K562 (cell line): Measurements from ENCODE around the gene OR5M8.

ENCODE experiments used
- CREM ChIP-seq: IDR thresholded peaks from 2 replicates; pipeline ENCODE4 v1.6.1; 2014; ENCODE audit warnings: antibody characterized with exemption, low read depth
- HNRNPL ChIP-seq: fragments of 200-400 bp; formaldehyde crosslinking; IDR thresholded peaks from 2 replicates; pipeline ENCODE4 v1.6.1; 2017; ENCODE audit warnings: low read depth, mild to moderate bottlenecking, low read length
- MBD2 ChIP-seq: sonication (generic); IDR thresholded peaks from 2 replicates; pipeline ENCODE4 v1.6.1; 2016; ENCODE audit warnings: low read depth, borderline replicate concordance
- PHF21A ChIP-seq: fragments of 450-650 bp; IDR thresholded peaks from 2 replicates; pipeline ENCODE4 v1.6.1; 2017; ENCODE audit warnings: low read depth, borderline replicate concordance
- ZNF165 ChIP-seq: fragments of 250-450 bp; sonication (Bioruptor Pico); IDR thresholded peaks from 2 replicates; pipeline ENCODE4 v1.4.0; 2020; ENCODE audit warnings: borderline replicate concordance
- ZSCAN29 ChIP-seq: fragments of 450-650 bp; IDR thresholded peaks from 2 replicates; pipeline ENCODE4 v1.6.1; 2017
- TF ChIP-seq, protein P1 (sequence below), 2 experiments: fragments of 450-650 bp in 1 of 2; sonication (generic) in 1 of 2; formaldehyde crosslinking in 1 of 2; IDR thresholded peaks; 2 replicates each; pipeline versions ENCODE4 v1.7.1 to v1.9.0; 2016 to 2022; ENCODE audit warnings: inconsistent platforms in 1 of 2, mild to moderate bottlenecking in 1 of 2, missing genetic modification reagents in 1 of 2
- TF ChIP-seq, protein P2 (sequence below), 3 experiments: IDR thresholded peaks in 2 of 3; conservative IDR thresholded peaks in 1 of 3; 2 replicates each; pipeline ENCODE4 v1.5.1; 2011 to 2012; ENCODE audit warnings: low read length in 3 of 3, mild to moderate bottlenecking in 3 of 3, control low read depth in 2 of 3, improper control_type of control experiment in 1 of 3, inconsistent platforms in 1 of 3, low read depth in 1 of 3, mixed read lengths in 1 of 3, moderate library complexity in 1 of 3; ENCODE audit not compliant: insufficient read depth in 2 of 3

- TF ChIP-seq PHF21A (no peak), CREM (no peak), ZSCAN29 (no peak), HNRNPL (no peak), MBD2 (no peak), ZNF165 (CRISPR knock-in tag) (no peak)
- TF ChIP-seq, protein P1, sequence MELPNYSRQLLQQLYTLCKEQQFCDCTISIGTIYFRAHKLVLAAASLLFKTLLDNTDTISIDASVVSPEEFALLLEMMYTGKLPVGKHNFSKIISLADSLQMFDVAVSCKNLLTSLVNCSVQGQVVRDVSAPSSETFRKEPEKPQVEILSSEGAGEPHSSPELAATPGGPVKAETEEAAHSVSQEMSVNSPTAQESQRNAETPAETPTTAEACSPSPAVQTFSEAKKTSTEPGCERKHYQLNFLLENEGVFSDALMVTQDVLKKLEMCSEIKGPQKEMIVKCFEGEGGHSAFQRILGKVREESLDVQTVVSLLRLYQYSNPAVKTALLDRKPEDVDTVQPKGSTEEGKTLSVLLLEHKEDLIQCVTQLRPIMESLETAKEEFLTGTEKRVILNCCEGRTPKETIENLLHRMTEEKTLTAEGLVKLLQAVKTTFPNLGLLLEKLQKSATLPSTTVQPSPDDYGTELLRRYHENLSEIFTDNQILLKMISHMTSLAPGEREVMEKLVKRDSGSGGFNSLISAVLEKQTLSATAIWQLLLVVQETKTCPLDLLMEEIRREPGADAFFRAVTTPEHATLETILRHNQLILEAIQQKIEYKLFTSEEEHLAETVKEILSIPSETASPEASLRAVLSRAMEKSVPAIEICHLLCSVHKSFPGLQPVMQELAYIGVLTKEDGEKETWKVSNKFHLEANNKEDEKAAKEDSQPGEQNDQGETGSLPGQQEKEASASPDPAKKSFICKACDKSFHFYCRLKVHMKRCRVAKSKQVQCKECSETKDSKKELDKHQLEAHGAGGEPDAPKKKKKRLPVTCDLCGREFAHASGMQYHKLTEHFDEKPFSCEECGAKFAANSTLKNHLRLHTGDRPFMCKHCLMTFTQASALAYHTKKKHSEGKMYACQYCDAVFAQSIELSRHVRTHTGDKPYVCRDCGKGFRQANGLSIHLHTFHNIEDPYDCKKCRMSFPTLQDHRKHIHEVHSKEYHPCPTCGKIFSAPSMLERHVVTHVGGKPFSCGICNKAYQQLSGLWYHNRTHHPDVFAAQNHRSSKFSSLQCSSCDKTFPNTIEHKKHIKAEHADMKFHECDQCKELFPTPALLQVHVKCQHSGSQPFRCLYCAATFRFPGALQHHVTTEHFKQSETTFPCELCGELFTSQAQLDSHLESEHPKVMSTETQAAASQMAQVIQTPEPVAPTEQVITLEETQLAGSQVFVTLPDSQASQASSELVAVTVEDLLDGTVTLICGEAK (IDR thresholded peaks at IDR 0.05), result no peak
- TF ChIP-seq, protein P1 (CRISPR knock-in tag; IDR thresholded peaks at IDR 0.05), result no peak
- TF ChIP-seq, protein P2, sequence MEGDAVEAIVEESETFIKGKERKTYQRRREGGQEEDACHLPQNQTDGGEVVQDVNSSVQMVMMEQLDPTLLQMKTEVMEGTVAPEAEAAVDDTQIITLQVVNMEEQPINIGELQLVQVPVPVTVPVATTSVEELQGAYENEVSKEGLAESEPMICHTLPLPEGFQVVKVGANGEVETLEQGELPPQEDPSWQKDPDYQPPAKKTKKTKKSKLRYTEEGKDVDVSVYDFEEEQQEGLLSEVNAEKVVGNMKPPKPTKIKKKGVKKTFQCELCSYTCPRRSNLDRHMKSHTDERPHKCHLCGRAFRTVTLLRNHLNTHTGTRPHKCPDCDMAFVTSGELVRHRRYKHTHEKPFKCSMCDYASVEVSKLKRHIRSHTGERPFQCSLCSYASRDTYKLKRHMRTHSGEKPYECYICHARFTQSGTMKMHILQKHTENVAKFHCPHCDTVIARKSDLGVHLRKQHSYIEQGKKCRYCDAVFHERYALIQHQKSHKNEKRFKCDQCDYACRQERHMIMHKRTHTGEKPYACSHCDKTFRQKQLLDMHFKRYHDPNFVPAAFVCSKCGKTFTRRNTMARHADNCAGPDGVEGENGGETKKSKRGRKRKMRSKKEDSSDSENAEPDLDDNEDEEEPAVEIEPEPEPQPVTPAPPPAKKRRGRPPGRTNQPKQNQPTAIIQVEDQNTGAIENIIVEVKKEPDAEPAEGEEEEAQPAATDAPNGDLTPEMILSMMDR (IDR thresholded peaks at IDR 0.05 in 2 of 3, conservative IDR thresholded peaks at IDR 0.05 in 1 of 3; ENCODE audit: insufficient read depth in 2 of 3, low read depth in 1 of 3, low read length in 3 of 3), result no peak
Measured at GRCh38 chr11:56486801-56487200, 4.4 kb downstream of the OR5M8 start.
